HG03520 (cell line): ENCODE data around the gene MAN1A2.

ENCODE experiments used
- ATAC-seq: cut with Tn5 transposase; IDR thresholded peaks from one replicate; pipeline ENCODE4 v1.9.1; 2021; ENCODE audit warnings: mild to moderate bottlenecking, moderate library complexity; ENCODE audit not compliant: unreplicated experiment

MAN1A2 gene

DNA sequence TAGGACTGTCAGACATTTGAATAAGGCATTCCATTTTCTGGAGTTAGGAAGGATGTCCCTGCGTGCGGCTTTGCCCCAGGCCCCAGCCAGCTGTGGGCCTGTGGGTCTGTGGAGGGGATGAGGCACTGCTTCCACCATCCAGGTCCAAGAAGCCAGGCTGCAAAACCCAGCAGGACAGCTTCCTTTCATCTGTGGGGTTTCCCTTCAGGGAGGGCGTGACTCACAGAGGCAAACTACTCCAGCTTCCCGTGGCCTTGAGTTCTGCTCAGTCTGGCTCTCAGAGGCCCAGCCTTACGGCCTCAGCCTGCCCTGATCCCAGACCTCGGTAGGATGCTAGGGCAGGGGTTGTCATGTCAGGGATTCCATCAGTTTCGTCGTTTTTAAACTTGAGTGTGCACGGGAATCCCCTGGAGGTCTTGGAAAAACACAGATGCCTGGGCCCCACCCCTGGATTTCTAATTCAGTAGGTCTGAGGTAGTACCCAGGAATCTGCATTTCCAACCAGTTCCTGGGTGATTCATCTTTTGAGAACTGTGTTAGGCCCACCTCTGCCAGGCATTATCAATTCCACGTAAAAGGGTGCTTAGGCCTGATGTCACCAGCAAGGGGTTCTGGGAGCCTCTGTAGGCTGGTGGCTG is 206.3 kb downstream of the MAN1A2 start:
- no peak for ATAC-seq

DNA sequence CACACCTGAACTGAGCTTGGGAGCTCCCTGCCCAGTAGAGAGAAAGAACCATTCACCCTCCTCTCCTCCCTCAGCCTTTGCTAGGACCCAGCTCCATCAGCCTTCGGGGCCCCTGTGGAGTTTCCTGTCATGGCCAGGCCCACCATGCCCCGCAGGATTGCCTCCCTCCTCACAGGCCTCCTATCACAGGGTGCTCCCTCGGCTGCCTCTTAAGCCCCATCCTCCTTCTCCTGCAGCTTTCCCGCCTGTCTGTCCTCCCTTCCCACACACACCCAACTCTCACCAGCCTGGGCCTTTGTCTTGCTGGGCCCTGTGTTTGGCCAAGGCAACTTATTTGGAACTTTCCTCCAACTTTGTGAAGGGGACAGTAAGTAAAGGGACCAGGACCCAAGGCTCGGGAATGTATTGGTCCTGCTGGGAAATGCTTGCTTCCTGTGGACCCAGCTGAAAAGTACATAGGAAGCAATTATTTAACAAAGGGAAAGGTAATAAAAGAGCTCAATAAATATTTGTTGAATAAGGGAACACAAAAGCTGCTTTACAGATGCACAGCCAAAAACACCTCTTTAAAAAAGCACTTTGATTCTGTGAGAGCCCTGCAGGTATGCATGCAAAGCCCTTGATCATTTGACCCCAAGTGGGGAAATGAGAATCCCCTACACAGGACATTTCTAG is 207.0 kb downstream of the MAN1A2 start:
- ATAC-seq = no peak

DNA sequence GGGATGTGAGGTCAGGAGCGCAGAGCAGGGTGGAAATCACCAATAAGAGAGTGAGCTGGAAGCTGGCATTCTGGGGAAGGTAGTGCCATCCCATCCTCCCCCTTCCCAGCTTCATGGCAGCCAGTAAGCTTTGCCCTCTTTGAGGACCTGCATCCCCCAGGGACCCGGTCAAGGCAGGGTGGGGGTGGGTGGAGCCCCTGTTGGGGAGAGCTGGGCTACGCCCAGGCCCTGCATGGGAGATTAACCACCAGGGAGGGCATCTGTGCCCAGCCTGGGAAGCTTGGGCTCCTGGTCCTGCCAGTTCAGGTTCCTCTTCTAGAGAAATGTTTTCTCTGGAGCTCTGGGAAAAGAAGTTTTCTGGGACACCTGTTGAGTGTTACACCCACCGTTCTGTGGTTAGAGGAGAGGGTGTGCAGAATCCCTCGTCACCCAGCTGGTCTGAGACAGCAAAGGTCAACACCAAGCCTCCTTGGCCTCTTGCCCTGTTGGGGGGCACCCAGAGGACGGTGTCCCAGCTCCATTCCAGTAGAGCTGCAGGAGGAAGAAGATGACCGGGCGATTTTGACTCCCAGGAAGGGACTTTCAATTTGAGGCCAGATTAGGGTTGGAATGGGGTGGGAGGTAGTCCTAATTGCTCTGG is 208.5 kb downstream of the MAN1A2 start:
- ATAC-seq = no peak

DNA sequence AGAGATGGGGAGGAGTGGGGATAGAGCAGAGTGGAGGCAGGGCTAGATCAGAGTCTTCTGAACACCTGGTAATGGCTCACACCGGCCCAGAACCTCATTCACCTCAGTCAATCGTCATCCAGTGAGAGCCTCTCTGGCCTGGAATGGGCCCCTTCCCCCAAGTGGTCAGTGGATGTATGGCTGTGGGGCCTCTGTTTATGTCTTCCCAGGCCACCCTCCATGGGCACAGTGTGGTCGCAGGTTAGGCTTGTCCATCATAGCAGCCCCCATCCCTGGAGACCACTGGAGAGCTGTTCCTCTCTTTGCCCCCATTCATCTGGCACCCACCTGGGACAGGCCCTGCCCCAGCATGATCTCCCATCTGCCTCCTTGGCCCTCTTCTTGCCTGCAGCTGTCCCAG is 209.0 kb downstream of the MAN1A2 start:
- no peak for ATAC-seq

DNA sequence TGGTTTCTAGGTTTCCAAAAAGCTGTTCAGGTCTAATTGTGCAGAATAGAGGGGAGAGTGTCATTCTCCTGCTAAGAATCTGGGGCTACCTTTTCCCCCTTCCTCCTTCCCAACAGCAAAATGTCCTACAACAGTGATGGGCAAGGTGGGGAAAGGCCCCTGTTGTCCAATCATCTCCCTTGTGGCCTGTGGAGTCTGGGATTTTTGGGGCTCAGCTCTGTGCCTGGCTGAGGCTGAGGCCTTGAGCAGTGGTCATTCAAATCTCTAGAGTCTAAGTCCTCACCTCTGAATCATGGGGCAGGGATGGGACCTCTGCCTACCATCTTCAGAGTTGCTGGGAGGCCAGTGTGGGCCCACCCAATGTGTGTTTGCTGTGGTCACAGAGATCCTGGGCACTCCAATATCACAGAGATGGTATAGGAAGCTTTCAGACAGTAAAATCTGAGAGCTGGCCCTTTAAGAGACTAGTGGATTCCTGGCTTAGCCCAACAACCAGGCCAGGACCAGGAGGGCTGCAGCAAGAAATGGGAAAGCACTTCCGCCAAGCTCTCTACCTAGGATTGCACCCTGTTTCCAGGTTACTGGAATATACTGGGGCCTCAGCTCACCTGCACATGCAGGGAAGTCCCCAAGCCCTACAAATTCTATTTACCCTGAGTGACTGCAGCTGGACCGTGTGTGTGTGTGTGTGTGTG is 210.1 kb downstream of the MAN1A2 start:
- ATAC-seq = no peak

DNA sequence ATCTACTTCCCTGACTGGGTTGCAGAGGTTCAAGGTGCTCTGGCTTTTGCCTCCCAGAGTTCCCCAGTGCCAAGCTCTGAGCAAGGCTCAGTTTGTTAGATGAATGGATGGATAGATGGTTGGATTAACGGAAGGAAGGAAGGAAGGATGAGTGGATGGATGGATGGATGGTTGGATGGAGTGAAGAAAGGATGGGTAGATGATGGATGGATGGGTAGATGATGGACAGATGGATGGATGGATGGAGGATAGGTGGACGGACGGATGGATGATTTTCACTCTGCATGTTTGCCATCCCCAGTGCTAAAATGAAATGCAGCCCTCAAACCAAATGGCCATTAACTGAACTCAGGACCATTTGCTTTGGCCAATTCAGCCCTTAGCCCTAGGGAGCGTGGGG is 211.2 kb downstream of the MAN1A2 start:
- ATAC-seq = no peak
